Breast epithelium (tissue), 4 donors: ENCODE results near the gene VANGL2. TPM values are rescaled to one million over a fixed set of nuclear protein-coding genes. Genes with fewer than 3 reads are reported as not detected.

Source experiments
- DNase-seq, 2 donors: peaks; one replicate each; pipeline ENCODE4 v3.0.0-alpha.2; 2019; ENCODE audit warnings: low spot score in 2 of 2
- H3K27ac ChIP-seq, 2 donors: fragments of 200-600 bp; sonication (generic) in 1 of 2; one replicate each; pipeline ENCODE4 v1.5.1; 2016 to 2019; ENCODE audit warnings: mild to moderate bottlenecking in 1 of 2
- H3K27me3 ChIP-seq, 2 donors: fragments of 200-600 bp; sonication (generic) in 1 of 2; one replicate each; pipeline versions ENCODE4 v1.5.1 to v1.6.0; 2017 to 2019; ENCODE audit warnings: control low read depth in 1 of 2, mild to moderate bottlenecking in 1 of 2
- H3K36me3 ChIP-seq: fragments of 200-600 bp; one replicate; pipeline ENCODE4 v1.5.1; 2019
- H3K4me1 ChIP-seq, 2 donors: fragments of 200-600 bp; sonication (generic); one replicate each; pipeline ENCODE4 v1.5.1; 2016 to 2019; ENCODE audit warnings: control low read depth in 1 of 2
- H3K4me3 ChIP-seq, 3 donors: fragments of 200-600 bp; sonication (generic); 1 replicate in 2 of 3; 2 replicates in 1 of 3; pipeline ENCODE4 v1.5.1; 2016 to 2019; ENCODE audit warnings: mild to moderate bottlenecking in 3 of 3, moderate library complexity in 2 of 3
- H3K9me3 ChIP-seq, 2 donors: fragments of 200-600 bp; sonication (generic) in 1 of 2; one replicate each; pipeline ENCODE4 v1.5.1; 2016 to 2019; ENCODE audit warnings: control low read depth in 1 of 2
- CTCF ChIP-seq, 3 donors: fragments of 450-650 bp; IDR thresholded peaks; one replicate each; pipeline ENCODE4 v1.5.1; 2016 to 2017; ENCODE audit warnings: antibody characterized with exemption in 3 of 3, mild to moderate bottlenecking in 3 of 3, moderate library complexity in 3 of 3
- POLR2A ChIP-seq: fragments of 450-650 bp; IDR thresholded peaks from one replicate; pipeline ENCODE4 v1.6.1; 2016; ENCODE audit warnings: antibody characterized with exemption, mild to moderate bottlenecking, moderate library complexity
- POLR2AphosphoS5 ChIP-seq, 3 donors: sonication (generic); formaldehyde crosslinking; IDR thresholded peaks; one replicate each; pipeline ENCODE4 v1.6.1; 2017; ENCODE audit warnings: antibody characterized with exemption in 3 of 3
- intact Hi-C: fragments of 100-400 bp; cut with DNase I; formaldehyde crosslinking; loops from one replicate; pipeline ENCODE4 v1.15.1; 2023; ENCODE audit warnings: low total_unique reads
- total RNA-seq, 3 donors: library from RNA; depleted of rRNA; stranded (reverse); fragments of >200 nt; gene quantifications; one replicate each; pipeline ENCODE4 v1.1.0, GENCODE V29; 2016

Gene VANGL2
- total RNA-seq, 3 donors from 2014 or later, result 0.48 to 7.6 (median 5.6) TPM

- no peaks in the 10 kb centered on the region for H3K4me1 ChIP-seq
- intact Hi-C loops, result no loop called here
- no peak overlapping the region for H3K27ac ChIP-seq
- no peaks in the 10 kb centered on the region for H3K9me3 ChIP-seq
- H3K36me3 ChIP-seq, result no peaks in the 10 kb centered on the region
- DNase-seq, result no peak
- H3K27me3 ChIP-seq, result no peaks in the 10 kb centered on the region
- TF ChIP-seq CTCF (IDR thresholded peaks at IDR 0.05) (no peak), POLR2AphosphoS5 (IDR thresholded peaks at IDR 0.05) (no peak), POLR2A (no peak)
- peak overlapping the region in 1 of 3 donors; percentile 4 for H3K4me3 ChIP-seq
Observed at GRCh38 chr1:160438317-160438918, 38.1 kb downstream of the VANGL2 start.

- H3K4me1 ChIP-seq, result no peaks in the 10 kb centered on the region
- no peak overlapping the region for H3K4me3 ChIP-seq
- H3K36me3 ChIP-seq, result no peaks in the 10 kb centered on the region
- H3K27me3 ChIP-seq, result no peaks in the 10 kb centered on the region
- no peaks in the 10 kb centered on the region for H3K9me3 ChIP-seq
- no peak overlapping the region for H3K27ac ChIP-seq
- no peak for TF ChIP-seq POLR2AphosphoS5 (IDR thresholded peaks at IDR 0.05)
- no peak for TF ChIP-seq CTCF (IDR thresholded peaks at IDR 0.05)
- TF ChIP-seq POLR2A, result no peak
- no peak for DNase-seq
- intact Hi-C loops, result no loop called here
Observed at GRCh38 chr1:160438935-160439334, 38.6 kb downstream of the VANGL2 start.

GRCh38 chr1:160439718-160440117 lies 39.4 kb downstream of the VANGL2 start:
- intact Hi-C loops, result no loop called here
- Histone ChIP-seq H3K27ac (no peak overlapping the region), H3K4me3 (no peak overlapping the region), H3K27me3 (no peaks in the 10 kb centered on the region), H3K9me3 (no peaks in the 10 kb centered on the region), H3K36me3 (no peaks in the 10 kb centered on the region), H3K4me1 (no peaks in the 10 kb centered on the region)
- TF ChIP-seq POLR2A (no peak), POLR2AphosphoS5 (IDR thresholded peaks at IDR 0.05) (no peak), CTCF (IDR thresholded peaks at IDR 0.05) (no peak)
- DNase-seq, result no peak

- intact Hi-C loops, result no loop called here
- Histone ChIP-seq H3K9me3 (no peaks in the 10 kb centered on the region), H3K27ac (no peak overlapping the region), H3K27me3 (no peaks in the 10 kb centered on the region), H3K36me3 (no peaks in the 10 kb centered on the region), H3K4me1 (no peaks in the 10 kb centered on the region), H3K4me3 (no peak overlapping the region)
- no peak for DNase-seq
- no peak for TF ChIP-seq POLR2AphosphoS5 (IDR thresholded peaks at IDR 0.05)
- no peak for TF ChIP-seq POLR2A
- no peak for TF ChIP-seq CTCF (IDR thresholded peaks at IDR 0.05)
Observed at GRCh38 chr1:160446945-160447600, 46.7 kb downstream of the VANGL2 start.

GRCh38 chr1:160449494-160449893 lies 49.1 kb downstream of the VANGL2 start:
- intact Hi-C loops, result no loop called here
- Histone ChIP-seq H3K27ac (no peak overlapping the region), H3K4me3 (no peak overlapping the region), H3K36me3 (no peaks in the 10 kb centered on the region), H3K4me1 (no peaks in the 10 kb centered on the region), H3K9me3 (no peaks in the 10 kb centered on the region), H3K27me3 (no peaks in the 10 kb centered on the region)
- no peak for TF ChIP-seq POLR2A
- TF ChIP-seq CTCF (IDR thresholded peaks at IDR 0.05), result no peak
- no peak for TF ChIP-seq POLR2AphosphoS5 (IDR thresholded peaks at IDR 0.05)
- no peak for DNase-seq
